Mesodermal cell (in vitro differentiated cells): ENCODE results near the gene CMTM8.

Experiments used
- H3K27ac ChIP-seq: 2 replicates; pipeline ENCODE4 v1.7.0; 2013; ENCODE audit warnings: mild to moderate bottlenecking, low read depth, low read length, moderate library complexity; ENCODE audit not compliant: severe bottlenecking
- H3K36me3 ChIP-seq: 2 replicates; pipeline ENCODE4 v1.7.1; 2013; ENCODE audit warnings: mild to moderate bottlenecking, low read length, moderate library complexity; ENCODE audit not compliant: control insufficient read depth, insufficient read depth
- H3K4me1 ChIP-seq: one replicate; pipeline ENCODE4 v1.7.1; 2013; ENCODE audit warnings: mild to moderate bottlenecking, low read length; ENCODE audit not compliant: insufficient read depth, control insufficient read depth, poor library complexity, severe bottlenecking
- H3K4me3 ChIP-seq: 2 replicates; pipeline ENCODE4 v1.7.0; 2013; ENCODE audit warnings: low read length, control low read depth, mild to moderate bottlenecking; ENCODE audit not compliant: insufficient read depth, poor library complexity, severe bottlenecking; ENCODE audit errors: extremely low read depth
- H3K9me3 ChIP-seq: 2 replicates; pipeline ENCODE4 v1.7.1; 2013; ENCODE audit warnings: mild to moderate bottlenecking, low read length, moderate library complexity; ENCODE audit not compliant: control insufficient read depth
- WGBS, 2 experiments: methylation state at CpG; one replicate each; pipeline ENCODE4 v1.1.5; 2013; ENCODE audit warnings: missing lambda C conversion rate in 2 of 2; ENCODE audit not compliant: insufficient coverage in 2 of 2; 5-methylcytosine and 5-hydroxymethylcytosine counted together

The CMTM8 gene

GRCh38 chr3:32335365-32336112, 97.1 kb downstream of the CMTM8 start:
- Histone ChIP-seq H3K4me1 (peaks cover 4% of the 10 kb centered on the region), H3K9me3 (no peaks in the 10 kb centered on the region), H3K27ac (peak overlapping the region; percentile 23), H3K36me3 (no peaks in the 10 kb centered on the region), H3K4me3 (no peak overlapping the region)
- 89 to 95% methylated on average over 11 to 12 of the region's 13 CpGs for WGBS, 2 experiments

GRCh38 chr3:32336113-32336498, 97.6 kb downstream of the CMTM8 start:
- Histone ChIP-seq H3K4me3 (no peak overlapping the region), H3K4me1 (peaks cover 4% of the 10 kb centered on the region), H3K9me3 (no peaks in the 10 kb centered on the region), H3K36me3 (no peaks in the 10 kb centered on the region), H3K27ac (no peak overlapping the region)
- 66 to 100% methylated on average over 1 to 2 of the region's 2 CpGs for WGBS, 2 experiments

- peaks cover 4% of the 10 kb centered on the region for H3K4me1 ChIP-seq
- H3K27ac ChIP-seq = no peak overlapping the region
- H3K9me3 ChIP-seq = no peaks in the 10 kb centered on the region
- H3K4me3 ChIP-seq = no peak overlapping the region
- no peaks in the 10 kb centered on the region for H3K36me3 ChIP-seq
Measured at GRCh38 chr3:32337505-32337904, 99.0 kb downstream of the CMTM8 start.

- Histone ChIP-seq H3K4me3 (no peak overlapping the region), H3K9me3 (no peaks in the 10 kb centered on the region), H3K27ac (no peak overlapping the region), H3K4me1 (peaks cover 4% of the 10 kb centered on the region), H3K36me3 (no peaks in the 10 kb centered on the region)
- 46 to 64% methylated on average over 6 of the region's 6 CpGs for WGBS, 2 experiments
Measured at GRCh38 chr3:32340039-32340438, 101.6 kb downstream of the CMTM8 start.

GRCh38 chr3:32340611-32341365, 102.3 kb downstream of the CMTM8 start:
- no peak overlapping the region for H3K4me3 ChIP-seq
- WGBS, 2 experiments = 77 to 83% methylated on average over 6 to 7 of the region's 7 CpGs
- H3K36me3 ChIP-seq = no peaks in the 10 kb centered on the region
- no peak overlapping the region for H3K27ac ChIP-seq
- peaks cover 4% of the 10 kb centered on the region for H3K4me1 ChIP-seq
- no peaks in the 10 kb centered on the region for H3K9me3 ChIP-seq

- WGBS, 2 experiments = 54 to 66% methylated on average over 3 to 9 of the region's 11 CpGs
- Histone ChIP-seq H3K9me3 (no peaks in the 10 kb centered on the region), H3K4me1 (peaks cover 10% of the 10 kb centered on the region), H3K36me3 (no peaks in the 10 kb centered on the region), H3K4me3 (no peak overlapping the region), H3K27ac (peak overlapping the region; percentile 59)
Measured at GRCh38 chr3:32347343-32348125, 109.1 kb downstream of the CMTM8 start.

- no peaks in the 10 kb centered on the region for H3K9me3 ChIP-seq
- H3K27ac ChIP-seq = no peak overlapping the region
- peaks cover 10% of the 10 kb centered on the region for H3K4me1 ChIP-seq
- H3K36me3 ChIP-seq = no peaks in the 10 kb centered on the region
- no peak overlapping the region for H3K4me3 ChIP-seq
- 83 to 89% methylated on average over 2 of the region's 2 CpGs for WGBS, 2 experiments
Measured at GRCh38 chr3:32349184-32349583, 110.7 kb downstream of the CMTM8 start.

- H3K27ac ChIP-seq = no peak overlapping the region
- no peaks in the 10 kb centered on the region for H3K36me3 ChIP-seq
- no peaks in the 10 kb centered on the region for H3K9me3 ChIP-seq
- no peak overlapping the region for H3K4me3 ChIP-seq
- H3K4me1 ChIP-seq = peaks cover 17% of the 10 kb centered on the region
Measured at GRCh38 chr3:32352563-32352962, 114.1 kb downstream of the CMTM8 start.

- H3K4me3 ChIP-seq = no peak overlapping the region
- 88 to 100% methylated on average over 1 of the region's 2 CpGs for WGBS, 2 experiments
Measured at GRCh38 chr3:32353351-32353750, 114.9 kb downstream of the CMTM8 start.

GRCh38 chr3:32354362-32354778, 115.9 kb downstream of the CMTM8 start:
- Histone ChIP-seq H3K4me1 (peaks cover 18% of the 10 kb centered on the region), H3K4me3 (no peak overlapping the region), H3K36me3 (no peaks in the 10 kb centered on the region), H3K9me3 (no peaks in the 10 kb centered on the region), H3K27ac (peak overlapping the region; percentile 91)
- 50 to 65% methylated on average over 6 to 8 of the region's 8 CpGs for WGBS, 2 experiments

More at GRCh38 chr3:32353351-32353750, 114.9 kb downstream of the CMTM8 start:
- Histone ChIP-seq H3K27ac (no peak overlapping the region), H3K4me1 (peaks cover 13% of the 10 kb centered on the region), H3K9me3 (no peaks in the 10 kb centered on the region), H3K36me3 (no peaks in the 10 kb centered on the region)
